Mucosa of rectum (tissue), 2 donors: ENCODE data around the gene ZNF497.

Source experiments
- H3K27ac ChIP-seq, 2 donors: one replicate each; pipeline ENCODE4 v1.7.0; 2013; ENCODE audit warnings: inconsistent platforms in 2 of 2, low read depth in 2 of 2, low read length in 2 of 2
- H3K27me3 ChIP-seq, 2 donors: one replicate each; pipeline ENCODE4 v1.7.0; 2013; ENCODE audit warnings: low read length in 2 of 2; ENCODE audit not compliant: control insufficient read depth in 2 of 2, insufficient read depth in 2 of 2
- H3K36me3 ChIP-seq, 2 donors: one replicate each; pipeline ENCODE4 v1.7.0; 2013; ENCODE audit warnings: low read length in 2 of 2; ENCODE audit not compliant: control insufficient read depth in 2 of 2, insufficient read depth in 2 of 2
- H3K4me1 ChIP-seq, 2 donors: one replicate each; pipeline ENCODE4 v1.7.0; 2013; ENCODE audit warnings: low read length in 2 of 2, mild to moderate bottlenecking in 1 of 2; ENCODE audit not compliant: control insufficient read depth in 2 of 2, insufficient read depth in 2 of 2
- H3K4me3 ChIP-seq, 2 donors: one replicate each; pipeline ENCODE4 v1.7.0; 2013; ENCODE audit warnings: low read length in 2 of 2
- H3K9ac ChIP-seq, 2 donors: one replicate each; pipeline ENCODE4 v1.7.0; 2013; ENCODE audit warnings: low read length in 2 of 2, low read depth in 1 of 2, mild to moderate bottlenecking in 1 of 2
- H3K9me3 ChIP-seq, 2 donors: one replicate each; pipeline ENCODE4 v1.7.0; 2013; ENCODE audit warnings: low read length in 2 of 2; ENCODE audit not compliant: control insufficient read depth in 2 of 2
- donor health status: healthy.
- donor health status: Normal muscosa, but diverticular disease.

ZNF497 gene

GRCh38 chr19:58400316-58400915 lies 37.9 kb upstream of the ZNF497 start:
- H3K27ac ChIP-seq, result no peak overlapping the region
- no peaks in the 10 kb centered on the region for H3K36me3 ChIP-seq
- peaks cover 13 to 22% of the 10 kb centered on the region in 2 donors for H3K27me3 ChIP-seq
- H3K9ac ChIP-seq, result peak overlapping the region; percentile 20 to 69
- peak overlapping the region; percentile 82 to 88 for H3K4me3 ChIP-seq
- no peaks in the 10 kb centered on the region for H3K9me3 ChIP-seq
- peaks cover 10 to 14% of the 10 kb centered on the region in 2 donors for H3K4me1 ChIP-seq

- peaks cover 10 to 14% of the 10 kb centered on the region in 2 donors for H3K4me1 ChIP-seq
- peaks cover 2% of the 10 kb centered on the region in 2 donors for H3K36me3 ChIP-seq
- H3K9me3 ChIP-seq, result no peaks in the 10 kb centered on the region
- H3K4me3 ChIP-seq, result no peak overlapping the region
- H3K27ac ChIP-seq, result no peak overlapping the region
- H3K9ac ChIP-seq, result no peak overlapping the region
- peaks cover 13 to 23% of the 10 kb centered on the region in 2 donors for H3K27me3 ChIP-seq
Measured at GRCh38 chr19:58399903-58400302, 37.4 kb upstream of the ZNF497 start.

DNA sequence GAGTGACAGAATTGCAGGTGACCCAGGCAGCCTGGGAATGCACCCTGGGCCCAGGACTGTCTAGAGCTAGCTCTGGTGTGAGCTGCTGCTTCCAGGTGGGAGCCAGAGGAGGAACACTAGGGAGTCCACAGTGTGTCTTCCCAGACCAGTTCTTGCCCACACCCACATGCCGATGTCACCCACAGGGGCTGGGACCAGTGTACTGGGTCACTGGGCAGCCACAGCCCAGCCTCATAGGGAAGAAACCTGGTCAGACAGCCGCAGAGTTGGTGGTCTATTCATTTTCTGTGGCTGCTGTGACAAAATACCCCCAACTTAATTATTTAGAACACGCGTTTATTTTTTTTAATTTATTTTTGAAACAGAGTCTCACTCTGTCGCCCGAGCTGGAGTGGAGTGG lies 36.0 kb upstream of the ZNF497 start:
- Histone ChIP-seq H3K27ac (no peak overlapping the region), H3K4me1 (peaks cover 10 to 14% of the 10 kb centered on the region in 2 donors), H3K27me3 (peaks cover 13 to 23% of the 10 kb centered on the region in 2 donors), H3K9ac (no peak overlapping the region), H3K4me3 (no peak overlapping the region), H3K36me3 (peaks cover 12 to 16% of the 10 kb centered on the region in 2 donors), H3K9me3 (no peaks in the 10 kb centered on the region)

DNA sequence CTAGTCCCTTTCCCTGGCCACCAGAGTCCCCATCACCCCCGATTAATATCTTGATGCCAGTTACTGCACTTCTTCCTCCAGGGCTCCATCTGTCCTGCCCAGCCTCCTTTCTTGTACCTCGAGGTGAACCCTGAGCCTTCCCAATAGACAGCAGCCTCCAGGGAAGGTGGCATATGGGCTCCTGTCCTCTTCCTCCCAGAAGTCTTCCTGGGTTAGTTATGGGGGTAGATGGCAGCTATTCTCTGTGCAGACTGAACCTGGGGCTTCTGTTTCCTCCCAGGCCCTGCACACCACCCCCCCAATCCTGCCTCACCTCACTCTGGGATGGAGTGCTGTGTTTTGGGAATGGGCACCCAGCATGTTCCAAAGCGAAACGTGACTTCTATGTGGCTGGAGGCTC lies 35.5 kb upstream of the ZNF497 start:
- Histone ChIP-seq H3K27me3 (peaks cover 13 to 23% of the 10 kb centered on the region in 2 donors), H3K9me3 (no peaks in the 10 kb centered on the region), H3K27ac (no peak overlapping the region), H3K36me3 (peaks cover 16 to 20% of the 10 kb centered on the region in 2 donors), H3K4me3 (no peak overlapping the region), H3K9ac (no peak overlapping the region), H3K4me1 (peaks cover 10 to 14% of the 10 kb centered on the region in 2 donors)

DNA sequence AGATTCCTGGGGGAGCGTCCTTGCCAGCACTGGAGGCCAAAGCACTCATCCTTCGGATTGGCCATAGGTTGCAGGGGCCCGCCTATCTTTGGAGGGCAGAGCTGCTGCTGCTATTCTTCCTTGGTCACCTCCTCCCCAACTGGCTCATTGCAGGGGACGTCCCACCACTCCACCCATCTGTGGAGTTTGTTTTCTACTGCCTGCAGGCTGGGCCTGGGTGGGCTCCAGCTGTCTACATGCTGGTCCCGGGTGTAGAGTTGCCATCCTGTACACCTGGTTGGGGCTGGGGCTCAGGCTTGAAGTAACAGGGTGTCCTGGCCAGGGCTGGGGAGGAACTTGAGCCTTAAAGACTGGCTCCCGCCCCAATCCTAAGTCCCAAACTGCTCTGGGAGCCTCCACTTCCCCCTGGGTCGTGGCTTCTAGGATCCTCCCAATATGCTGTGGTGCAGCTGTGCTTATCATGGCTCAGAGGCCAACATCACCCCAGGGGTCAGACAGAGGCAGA lies 35.0 kb upstream of the ZNF497 start:
- H3K4me3 ChIP-seq, result no peak overlapping the region
- H3K27me3 ChIP-seq, result peaks cover 13 to 23% of the 10 kb centered on the region in 2 donors
- no peaks in the 10 kb centered on the region for H3K9me3 ChIP-seq
- peaks cover 20 to 25% of the 10 kb centered on the region in 2 donors for H3K36me3 ChIP-seq
- peaks cover 10 to 14% of the 10 kb centered on the region in 2 donors for H3K4me1 ChIP-seq
- no peak overlapping the region for H3K27ac ChIP-seq
- no peak overlapping the region for H3K9ac ChIP-seq

DNA sequence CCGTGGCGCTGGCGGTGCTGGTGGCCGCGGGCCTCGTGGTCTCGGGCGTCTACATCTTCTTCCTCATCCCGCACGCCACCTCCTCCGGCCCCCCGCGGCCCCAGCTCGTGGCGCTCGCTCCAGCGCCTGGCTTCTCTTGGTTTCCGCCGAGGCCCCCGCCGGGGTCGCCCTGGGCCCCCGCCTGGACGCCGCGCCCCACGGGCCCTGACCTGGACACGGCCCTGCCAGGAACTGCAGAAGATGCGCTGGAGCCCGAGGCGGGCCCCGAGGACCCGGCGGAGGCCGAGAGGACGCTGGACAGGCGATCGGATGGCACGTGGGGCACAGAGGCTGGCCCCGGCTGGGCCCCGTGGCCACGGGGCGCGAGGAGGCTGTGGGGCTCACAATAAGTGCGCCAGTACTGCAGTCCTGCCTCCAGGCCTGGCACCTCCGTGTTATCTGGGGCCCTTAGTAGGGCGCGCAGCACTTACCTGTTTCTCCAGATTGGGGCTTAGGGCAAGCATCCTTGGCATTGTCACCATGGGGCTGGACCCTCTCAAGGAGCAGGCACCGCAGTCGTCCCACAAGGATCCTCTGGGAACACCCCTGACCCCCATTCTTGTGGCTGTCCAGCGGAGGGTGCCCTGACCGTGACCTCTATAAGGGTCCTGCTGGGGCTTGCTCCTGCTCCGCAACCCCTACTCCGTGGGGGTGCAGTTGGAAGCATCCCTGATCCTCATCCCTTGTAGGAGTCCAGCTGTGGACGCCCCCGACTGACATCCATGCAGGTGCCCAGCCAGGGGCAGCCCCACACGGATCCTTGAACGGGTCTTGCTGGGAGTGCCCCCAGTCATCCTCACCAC lies 34.4 kb upstream of the ZNF497 start:
- Histone ChIP-seq H3K4me3 (no peak overlapping the region), H3K27me3 (peaks cover 13 to 23% of the 10 kb centered on the region in 2 donors), H3K36me3 (peaks cover 20 to 27% of the 10 kb centered on the region in 2 donors), H3K4me1 (peaks cover 10% of the 10 kb centered on the region in 2 donors), H3K9me3 (no peaks in the 10 kb centered on the region), H3K27ac (no peak overlapping the region), H3K9ac (no peak overlapping the region)

DNA sequence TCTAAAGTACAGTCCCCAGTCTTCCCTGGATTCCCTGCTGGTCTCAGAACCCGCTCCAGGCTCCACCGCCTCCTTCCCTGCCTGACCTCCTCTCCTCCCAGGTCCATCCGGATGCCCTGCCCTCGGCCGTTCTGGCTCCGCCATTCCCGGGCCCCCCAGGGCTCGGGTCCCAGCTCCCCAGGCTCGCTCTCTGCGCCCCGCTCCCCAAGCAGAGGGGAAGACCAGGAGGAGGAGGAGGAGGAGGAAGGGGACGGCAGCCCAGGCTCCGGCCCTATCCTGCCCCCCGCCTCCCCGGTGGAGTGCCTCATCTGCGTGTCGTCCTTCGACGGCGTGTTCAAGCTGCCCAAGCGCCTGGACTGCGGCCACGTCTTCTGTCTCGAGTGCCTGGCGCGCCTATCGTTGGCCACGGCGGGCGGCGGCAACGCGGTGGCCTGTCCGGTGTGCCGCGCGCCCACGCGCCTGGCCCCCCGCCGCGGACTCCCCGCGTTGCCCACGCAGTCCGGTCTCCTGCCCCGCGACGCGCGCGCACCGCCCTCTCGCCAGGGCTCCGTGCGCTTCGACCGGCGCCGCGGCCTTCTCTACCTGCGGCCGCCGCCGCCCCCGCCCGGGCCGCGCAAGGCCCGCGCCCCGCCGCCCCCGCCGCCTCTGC lies 33.6 kb upstream of the ZNF497 start:
- Histone ChIP-seq H3K27me3 (peaks cover 13 to 23% of the 10 kb centered on the region in 2 donors), H3K27ac (no peak overlapping the region), H3K9me3 (no peaks in the 10 kb centered on the region), H3K4me1 (peaks cover 9 to 10% of the 10 kb centered on the region in 2 donors), H3K36me3 (peaks cover 20 to 27% of the 10 kb centered on the region in 2 donors), H3K9ac (no peak overlapping the region), H3K4me3 (no peak overlapping the region)

GRCh38 chr19:58395220-58395978 lies 32.8 kb upstream of the ZNF497 start, which contains the start of gene RNF225:
Gene RNF225 (plus strand): TSS chr19:58395656. CDS start chr19:58396090, 434 bp downstream.
- peaks cover 13 to 23% of the 10 kb centered on the region in 2 donors for H3K27me3 ChIP-seq
- H3K4me1 ChIP-seq, result peaks cover 4 to 6% of the 10 kb centered on the region in 2 donors
- H3K4me3 ChIP-seq, result no peak within 1 kb of the TSS
- H3K9me3 ChIP-seq, result no peaks in the 10 kb centered on the region
- H3K9ac ChIP-seq, result no peak within 1 kb of the TSS
- H3K36me3 ChIP-seq, result peaks cover 20 to 34% of the 10 kb centered on the region in 2 donors
- H3K27ac ChIP-seq, result no peak within 1 kb of the TSS

GRCh38 chr19:58394821-58395219 lies 32.3 kb upstream of the ZNF497 start:
- Histone ChIP-seq H3K36me3 (peaks cover 20 to 34% of the 10 kb centered on the region in 2 donors), H3K27ac (no peak overlapping the region), H3K9me3 (no peaks in the 10 kb centered on the region), H3K4me3 (no peak overlapping the region), H3K4me1 (peaks cover 4 to 6% of the 10 kb centered on the region in 2 donors), H3K9ac (no peak overlapping the region), H3K27me3 (peaks cover 13 to 23% of the 10 kb centered on the region in 2 donors)
